ENCODE results near the gene AGAP1. TPM values are rescaled to one million over a fixed set of nuclear protein-coding genes. Genes with fewer than 3 reads are reported as not detected.

AGAP1 gene
- total RNA-seq, 2 donors from 2014 or later, result 32.8 to 34.7 TPM

DNA sequence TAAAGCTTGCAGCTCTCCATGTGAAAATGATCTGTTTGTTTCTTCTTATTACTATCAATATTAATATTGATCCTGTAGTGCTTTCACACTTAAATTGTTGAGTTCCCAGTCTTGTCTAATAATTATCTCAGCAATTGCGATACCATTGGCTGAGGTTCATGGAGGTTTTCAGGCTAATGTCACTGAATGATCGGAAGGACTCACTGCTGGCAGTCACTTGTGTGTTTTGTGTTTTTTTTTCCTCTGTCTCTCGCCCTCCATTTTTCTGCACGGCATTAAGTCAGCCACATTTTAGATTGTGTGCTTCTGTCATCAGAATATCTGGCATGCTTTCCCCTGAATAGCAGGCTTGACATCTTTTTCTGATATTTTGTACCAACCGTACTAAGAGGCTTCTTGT, 43.7 kb downstream of the AGAP1 start:
- Histone ChIP-seq H3K36me3 (ENCODE audit: control insufficient read depth, insufficient read depth, low read length) (no peaks in the 10 kb centered on the region), H3K9me3 (ENCODE audit: control insufficient read depth, low read length) (no peaks in the 10 kb centered on the region), H3K9ac (ENCODE audit: extremely low read depth, low read length, poor library complexity, severe bottlenecking) (no peak overlapping the region), H3K27ac (ENCODE audit: low read depth, low read length) (no peak overlapping the region), H3K4me1 (ENCODE audit: control insufficient read depth, insufficient read depth, low read length) (no peaks in the 10 kb centered on the region), H3K27me3 (ENCODE audit: control insufficient read depth, insufficient read depth, low read length, poor library complexity, severe bottlenecking) (no peaks in the 10 kb centered on the region), H3K4me3 (ENCODE audit: low read length) (no peak overlapping the region)
- Mint-ChIP-seq H3K27me3 (ENCODE audit: insufficient read depth) (no peaks in the 10 kb centered on the region), H3K4me3 (no peak overlapping the region), H3K36me3 (ENCODE audit: low read depth) (no peaks in the 10 kb centered on the region), H3K27ac (no peak overlapping the region), H3K4me1 (peaks cover 7% of the 10 kb centered on the region), H3K9me3 (no peaks in the 10 kb centered on the region)
- TF ChIP-seq, protein P1, sequence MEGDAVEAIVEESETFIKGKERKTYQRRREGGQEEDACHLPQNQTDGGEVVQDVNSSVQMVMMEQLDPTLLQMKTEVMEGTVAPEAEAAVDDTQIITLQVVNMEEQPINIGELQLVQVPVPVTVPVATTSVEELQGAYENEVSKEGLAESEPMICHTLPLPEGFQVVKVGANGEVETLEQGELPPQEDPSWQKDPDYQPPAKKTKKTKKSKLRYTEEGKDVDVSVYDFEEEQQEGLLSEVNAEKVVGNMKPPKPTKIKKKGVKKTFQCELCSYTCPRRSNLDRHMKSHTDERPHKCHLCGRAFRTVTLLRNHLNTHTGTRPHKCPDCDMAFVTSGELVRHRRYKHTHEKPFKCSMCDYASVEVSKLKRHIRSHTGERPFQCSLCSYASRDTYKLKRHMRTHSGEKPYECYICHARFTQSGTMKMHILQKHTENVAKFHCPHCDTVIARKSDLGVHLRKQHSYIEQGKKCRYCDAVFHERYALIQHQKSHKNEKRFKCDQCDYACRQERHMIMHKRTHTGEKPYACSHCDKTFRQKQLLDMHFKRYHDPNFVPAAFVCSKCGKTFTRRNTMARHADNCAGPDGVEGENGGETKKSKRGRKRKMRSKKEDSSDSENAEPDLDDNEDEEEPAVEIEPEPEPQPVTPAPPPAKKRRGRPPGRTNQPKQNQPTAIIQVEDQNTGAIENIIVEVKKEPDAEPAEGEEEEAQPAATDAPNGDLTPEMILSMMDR (conservative IDR thresholded peaks at IDR 0.05), result no peak
- WGBS, 2 experiments (ENCODE audit: insufficient coverage in 1 of 2, insufficient read length in 1 of 2), result 94 to 95% methylated on average over 4 to 5 of the region's 5 CpGs
- DNase-seq, result no peak

DNA sequence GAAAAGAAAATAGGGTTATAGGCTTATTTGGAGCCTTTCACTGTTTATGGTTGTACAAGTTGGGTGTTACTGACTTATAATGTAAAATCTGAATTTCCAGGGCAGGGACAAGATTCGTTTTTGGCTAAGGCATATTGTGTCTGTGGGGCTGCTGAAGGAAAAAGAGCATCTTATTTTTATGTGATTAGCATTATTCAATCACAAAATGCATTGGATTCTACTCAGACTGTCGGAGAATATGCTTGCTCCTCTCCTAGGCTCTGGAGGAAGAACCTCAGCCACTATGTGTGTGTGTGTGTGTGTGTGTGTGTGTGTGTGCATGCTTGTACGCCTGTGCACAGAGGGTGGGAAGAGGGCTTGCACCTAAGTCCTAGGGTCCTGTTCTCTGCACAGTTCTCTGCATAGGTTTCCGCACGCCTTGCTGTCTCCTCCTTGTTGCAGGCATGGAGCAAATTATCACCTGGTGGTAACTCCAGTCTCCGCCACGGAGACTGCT, 44.3 kb downstream of the AGAP1 start:
- Histone ChIP-seq H3K36me3 (ENCODE audit: control insufficient read depth, insufficient read depth, low read length) (no peaks in the 10 kb centered on the region), H3K4me3 (ENCODE audit: low read length) (no peak overlapping the region), H3K4me1 (ENCODE audit: control insufficient read depth, insufficient read depth, low read length) (no peaks in the 10 kb centered on the region), H3K9ac (ENCODE audit: extremely low read depth, low read length, poor library complexity, severe bottlenecking) (no peak overlapping the region), H3K27me3 (ENCODE audit: control insufficient read depth, insufficient read depth, low read length, poor library complexity, severe bottlenecking) (no peaks in the 10 kb centered on the region), H3K27ac (ENCODE audit: low read depth, low read length) (no peak overlapping the region), H3K9me3 (ENCODE audit: control insufficient read depth, low read length) (no peaks in the 10 kb centered on the region)
- no peak for DNase-seq
- no peaks in the 10 kb centered on the region for H3K36me3 Mint-ChIP-seq (ENCODE audit: low read depth)
- H3K4me3 Mint-ChIP-seq, result no peak overlapping the region
- H3K4me1 Mint-ChIP-seq, result peaks cover 11% of the 10 kb centered on the region
- TF ChIP-seq, protein P1 (conservative IDR thresholded peaks at IDR 0.05), result no peak
- no peak overlapping the region for H3K27ac Mint-ChIP-seq
- no peaks in the 10 kb centered on the region for H3K27me3 Mint-ChIP-seq (ENCODE audit: insufficient read depth)
- no peaks in the 10 kb centered on the region for H3K9me3 Mint-ChIP-seq
- WGBS, 2 experiments (ENCODE audit: insufficient coverage in 1 of 2, insufficient read length in 1 of 2), result 83 to 97% methylated on average over 4 to 7 of the region's 7 CpGs

DNA sequence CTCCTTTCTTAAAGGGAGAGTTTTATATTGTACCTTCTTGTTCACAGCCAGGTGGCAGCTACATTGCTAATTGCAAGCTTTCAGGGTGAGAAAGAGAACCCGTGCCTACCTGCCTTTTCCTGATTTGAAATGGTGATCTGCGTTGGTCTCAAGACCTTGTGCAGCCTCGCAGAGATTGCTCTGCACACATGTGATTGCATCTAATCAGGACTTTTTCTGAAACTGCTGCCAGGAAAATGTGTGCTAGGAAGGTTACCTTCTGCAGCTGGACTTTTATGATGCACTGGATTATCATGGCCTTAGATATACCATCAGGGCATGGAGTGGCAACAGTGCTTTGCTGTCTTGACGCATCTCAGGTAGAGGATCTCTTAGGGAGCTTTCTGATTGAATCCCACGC, 45.1 kb downstream of the AGAP1 start:
- H3K4me1 ChIP-seq (ENCODE audit: control insufficient read depth, insufficient read depth, low read length), result no peaks in the 10 kb centered on the region
- Mint-ChIP-seq H3K4me1 (peaks cover 15% of the 10 kb centered on the region), H3K4me3 (no peak overlapping the region), H3K9me3 (no peaks in the 10 kb centered on the region), H3K36me3 (ENCODE audit: low read depth) (no peaks in the 10 kb centered on the region), H3K27me3 (ENCODE audit: insufficient read depth) (no peaks in the 10 kb centered on the region), H3K27ac (no peak overlapping the region)
- DNase-seq, result no peak
- no peaks in the 10 kb centered on the region for H3K36me3 ChIP-seq (ENCODE audit: control insufficient read depth, insufficient read depth, low read length)
- no peaks in the 10 kb centered on the region for H3K27me3 ChIP-seq (ENCODE audit: control insufficient read depth, insufficient read depth, low read length, poor library complexity, severe bottlenecking)
- no peak overlapping the region for H3K4me3 ChIP-seq (ENCODE audit: low read length)
- no peak overlapping the region for H3K9ac ChIP-seq (ENCODE audit: extremely low read depth, low read length, poor library complexity, severe bottlenecking)
- H3K27ac ChIP-seq (ENCODE audit: low read depth, low read length), result no peak overlapping the region
- WGBS, 2 experiments (ENCODE audit: insufficient coverage in 1 of 2, insufficient read length in 1 of 2), result 84 to 90% methylated on average over 5 of the region's 5 CpGs
- H3K9me3 ChIP-seq (ENCODE audit: control insufficient read depth, low read length), result no peaks in the 10 kb centered on the region
- TF ChIP-seq, protein P1 (conservative IDR thresholded peaks at IDR 0.05), result no peak

Data from endodermal cell (in vitro differentiated cells).